ENCODE results near the gene PSRC1.

- TF ChIP-seq, protein P1, sequence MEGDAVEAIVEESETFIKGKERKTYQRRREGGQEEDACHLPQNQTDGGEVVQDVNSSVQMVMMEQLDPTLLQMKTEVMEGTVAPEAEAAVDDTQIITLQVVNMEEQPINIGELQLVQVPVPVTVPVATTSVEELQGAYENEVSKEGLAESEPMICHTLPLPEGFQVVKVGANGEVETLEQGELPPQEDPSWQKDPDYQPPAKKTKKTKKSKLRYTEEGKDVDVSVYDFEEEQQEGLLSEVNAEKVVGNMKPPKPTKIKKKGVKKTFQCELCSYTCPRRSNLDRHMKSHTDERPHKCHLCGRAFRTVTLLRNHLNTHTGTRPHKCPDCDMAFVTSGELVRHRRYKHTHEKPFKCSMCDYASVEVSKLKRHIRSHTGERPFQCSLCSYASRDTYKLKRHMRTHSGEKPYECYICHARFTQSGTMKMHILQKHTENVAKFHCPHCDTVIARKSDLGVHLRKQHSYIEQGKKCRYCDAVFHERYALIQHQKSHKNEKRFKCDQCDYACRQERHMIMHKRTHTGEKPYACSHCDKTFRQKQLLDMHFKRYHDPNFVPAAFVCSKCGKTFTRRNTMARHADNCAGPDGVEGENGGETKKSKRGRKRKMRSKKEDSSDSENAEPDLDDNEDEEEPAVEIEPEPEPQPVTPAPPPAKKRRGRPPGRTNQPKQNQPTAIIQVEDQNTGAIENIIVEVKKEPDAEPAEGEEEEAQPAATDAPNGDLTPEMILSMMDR (IDR thresholded peaks at IDR 0.05) = no peak
- TF ChIP-seq POLR2A (IDR thresholded peaks at IDR 0.05) = no peak
These were observed 36.8 kb downstream of the PSRC1 start for GRCh38 chr1:109246141-109246551.

All from right lobe of liver (tissue), 4 donors.